H1 (cell line): ENCODE measurements around the gene LUZP1. TPM values are rescaled to one million over a fixed set of nuclear protein-coding genes. Genes with fewer than 3 reads are reported as not detected.

Experiments
- CTCF ChIA-PET: fragments of 300-600 bp; sonication (Branson Sonifier 250); formaldehyde crosslinking; loops from one replicate; lab custom pipeline; 2021; ENCODE audit not compliant: partially characterized antibody; lab: Charles Lee
- POLR2A ChIA-PET: fragments of 300-600 bp; sonication (Branson Sonifier 250); formaldehyde crosslinking; loops from one replicate; lab custom pipeline; 2021; ENCODE audit warnings: inconsistent platforms; ENCODE audit not compliant: partially characterized antibody; lab: Charles Lee
- DNase-seq, 2 experiments: peaks; one replicate each; pipeline versions ENCODE4 v3.0.0 to v3.0.0-alpha.2; 2010 to 2022; ENCODE audit warnings: low spot score in 2 of 2, low read depth in 1 of 2, mixed read lengths in 1 of 2
- FAIRE-seq: peaks from 2 replicates; lab custom pipeline; 2011; peaks lifted over from hg19 to GRCh38; lab: Jason Lieb, UNC
- H2AFZ ChIP-seq: 2 replicates; pipeline ENCODE4 v1.8.1; 2012; ENCODE audit warnings: low read length, inconsistent platforms
- H2AK5ac ChIP-seq: 2 replicates; pipeline ENCODE4 v1.6.1; 2013; ENCODE audit warnings: low read depth, low read length
- H2BK120ac ChIP-seq: replicated peaks from 2 replicates; pipeline ENCODE3; 2013; ENCODE audit warnings: low read depth, low read length, inconsistent platforms
- H2BK12ac ChIP-seq: 2 replicates; pipeline ENCODE4 v1.6.1; 2013; ENCODE audit warnings: low read depth, low read length
- H2BK15ac ChIP-seq: 2 replicates; pipeline ENCODE4 v1.6.1; 2013; ENCODE audit warnings: low read length
- H2BK20ac ChIP-seq: 2 replicates; pipeline ENCODE4 v1.6.1; 2013; ENCODE audit warnings: low read length
- H2BK5ac ChIP-seq: 2 replicates; pipeline ENCODE4 v1.6.1; 2013; ENCODE audit warnings: low read depth, low read length
- H3K14ac ChIP-seq: 2 replicates; pipeline ENCODE4 v1.6.1; 2013; ENCODE audit warnings: inconsistent platforms; ENCODE audit not compliant: insufficient read length
- H3K18ac ChIP-seq: 2 replicates; pipeline ENCODE4 v1.6.1; 2013; ENCODE audit warnings: low read length; ENCODE audit errors: extremely low read depth
- H3K23ac ChIP-seq: 2 replicates; pipeline ENCODE4 v1.6.1; 2013; ENCODE audit warnings: inconsistent platforms; ENCODE audit not compliant: insufficient read length
- H3K23me2 ChIP-seq: 2 replicates; pipeline ENCODE4 v1.6.1; 2013; ENCODE audit warnings: low read depth, low read length
- H3K27ac ChIP-seq: 2 replicates; pipeline ENCODE4 v1.6.1; 2011; ENCODE audit warnings: low read depth, low read length, inconsistent platforms
- H3K27me3 ChIP-seq, 4 experiments: replicated peaks in 1 of 4; 1 replicate in 1 of 4; 2 replicates in 3 of 4; pipeline versions ENCODE4 v1.6.1 to v1.8.1; 2011 to 2013; ENCODE audit warnings: low read length in 3 of 4, mild to moderate bottlenecking in 3 of 4, inconsistent platforms in 2 of 4, mixed read lengths in 2 of 4, moderate library complexity in 1 of 4; ENCODE audit not compliant: control insufficient read depth in 3 of 4, insufficient read depth in 3 of 4; ENCODE audit errors: extremely low read depth in 1 of 4
- H3K36me3 ChIP-seq, 4 experiments: 2 replicates each; pipeline versions ENCODE4 v1.6.1 to v1.8.1; 2011 to 2013; ENCODE audit warnings: mild to moderate bottlenecking in 4 of 4, low read length in 3 of 4, moderate library complexity in 2 of 4, control low read depth in 1 of 4, inconsistent platforms in 1 of 4; ENCODE audit not compliant: insufficient read depth in 4 of 4, control insufficient read depth in 2 of 4
- H3K4ac ChIP-seq: replicated peaks from 2 replicates; pipeline ENCODE3; 2013; ENCODE audit warnings: low read length, low read depth, mixed read lengths, inconsistent platforms; ENCODE audit not compliant: insufficient read length
- H3K4me1 ChIP-seq, 4 experiments: replicated peaks in 1 of 4; 1 replicate in 1 of 4; 2 replicates in 3 of 4; pipeline versions ENCODE4 v1.6.1 to v1.8.1; 2011 to 2013; ENCODE audit warnings: low read length in 3 of 4, inconsistent platforms in 2 of 4, mixed read lengths in 1 of 4; ENCODE audit not compliant: insufficient read depth in 4 of 4, control insufficient read depth in 3 of 4
- H3K4me2 ChIP-seq, 2 experiments: 2 replicates each; pipeline versions ENCODE4 v1.6.1 to v1.8.1; 2011 to 2013; ENCODE audit warnings: low read depth in 2 of 2, low read length in 2 of 2, control low read depth in 1 of 2, inconsistent platforms in 1 of 2, mild to moderate bottlenecking in 1 of 2; ENCODE audit not compliant: insufficient read depth in 1 of 2
- H3K4me3 ChIP-seq, 4 experiments: fragments of 200-600, 300-600 bp in 1 of 4; sonication (generic), shearing (Covaris generic), sonication (Bioruptor Twin) in 1 of 4; 2 replicates each; pipeline versions ENCODE4 v1.5.1 to v1.8.1; 2011 to 2016; ENCODE audit warnings: low read length in 4 of 4, low read depth in 3 of 4, control low read depth in 2 of 4, inconsistent platforms in 2 of 4, mild to moderate bottlenecking in 2 of 4, mixed read lengths in 1 of 4, moderate library complexity in 1 of 4; ENCODE audit not compliant: insufficient read depth in 2 of 4; ENCODE audit errors: extremely low read depth in 1 of 4
- H3K56ac ChIP-seq: replicated peaks from 2 replicates; pipeline ENCODE3; 2013; ENCODE audit warnings: low read depth, mild to moderate bottlenecking, mixed read lengths, low read length, inconsistent platforms; ENCODE audit not compliant: insufficient read length
- H3K79me1 ChIP-seq: 2 replicates; pipeline ENCODE4 v1.6.1; 2013; ENCODE audit warnings: low read depth, low read length, control low read depth
- H3K79me2 ChIP-seq, 2 experiments: 2 replicates each; pipeline versions ENCODE4 v1.6.1 to v1.8.1; 2012 to 2013; ENCODE audit warnings: low read length in 2 of 2, mild to moderate bottlenecking in 2 of 2, inconsistent platforms in 1 of 2; ENCODE audit not compliant: insufficient read depth in 2 of 2, control insufficient read depth in 1 of 2
- H3K9ac ChIP-seq, 4 experiments: replicated peaks in 1 of 4; 1 replicate in 1 of 4; 2 replicates in 3 of 4; pipeline versions ENCODE4 v1.6.1 to v1.8.1; 2011 to 2013; ENCODE audit warnings: low read depth in 3 of 4, low read length in 3 of 4, control low read depth in 2 of 4, mild to moderate bottlenecking in 2 of 4, moderate library complexity in 2 of 4, inconsistent platforms in 1 of 4; ENCODE audit errors: extremely low read depth in 1 of 4
- H3K9me3 ChIP-seq, 2 experiments: 2 replicates each; pipeline versions ENCODE4 v1.6.1 to v1.8.1; 2012 to 2013; ENCODE audit warnings: mild to moderate bottlenecking in 2 of 2, moderate library complexity in 2 of 2, control low read depth in 1 of 2, inconsistent platforms in 1 of 2, low read depth in 1 of 2, low read length in 1 of 2, mixed read lengths in 1 of 2; ENCODE audit not compliant: insufficient read depth in 2 of 2
- H4K20me1 ChIP-seq, 2 experiments: replicated peaks in 1 of 2; 2 replicates each; pipeline versions ENCODE3 to v1.8.1; 2011 to 2013; ENCODE audit warnings: inconsistent platforms in 2 of 2, low read length in 2 of 2, mild to moderate bottlenecking in 1 of 2; ENCODE audit not compliant: insufficient read depth in 2 of 2, control insufficient read depth in 1 of 2
- H4K5ac ChIP-seq: 2 replicates; pipeline ENCODE4 v1.6.1; 2013; ENCODE audit warnings: low read length, low read depth, mixed read lengths, inconsistent platforms; ENCODE audit not compliant: insufficient read length
- H4K8ac ChIP-seq: 2 replicates; pipeline ENCODE4 v1.8.0; 2013; ENCODE audit warnings: mild to moderate bottlenecking, moderate library complexity, low read length, inconsistent platforms; ENCODE audit not compliant: insufficient read depth; ENCODE audit errors: extremely low read depth
- H4K91ac ChIP-seq: replicated peaks from 2 replicates; pipeline ENCODE3; 2013; ENCODE audit warnings: low read length, mixed read lengths, inconsistent platforms; ENCODE audit not compliant: insufficient read length
- CREB1 ChIP-seq: IDR thresholded peaks from 2 replicates; pipeline ENCODE4 v1.6.1; 2012; ENCODE audit warnings: inconsistent platforms
- KDM1A ChIP-seq: fragments of 200-600, 300-600 bp; sonication (generic); IDR thresholded peaks from 2 replicates; pipeline ENCODE4 v1.7.1; 2016; ENCODE audit warnings: mild to moderate bottlenecking, low read length, borderline replicate concordance
- WGBS, 2 experiments: shearing (Covaris generic) in 1 of 2; methylation state at CpG; one replicate each; pipeline versions ENCODE4 v1.1.6 to v1.1.7; 2013 to 2015; ENCODE audit warnings: low lambda C conversion rate in 2 of 2, mixed read lengths in 2 of 2, inconsistent platforms in 1 of 2, low coverage in 1 of 2, missing lambda C conversion rate in 1 of 2; ENCODE audit not compliant: insufficient replicate concordance in 2 of 2, insufficient coverage in 1 of 2, insufficient read length in 1 of 2; ENCODE audit errors: extremely low coverage in 1 of 2, missing lambda C conversion rate in 1 of 2; 5-methylcytosine and 5-hydroxymethylcytosine counted together
- polyA plus RNA-seq, 7 experiments: library from polyadenylated mRNA; depleted of rRNA in 3 of 7; stranded (reverse) in 5 of 7; unstranded in 2 of 7; fragments of >200 nt in 5 of 7; fragments of 200-250 nt in 2 of 7; gene quantifications; 1 replicate in 5 of 7; 2 replicates in 1 of 7; 4 replicates in 1 of 7; pipeline versions ENCODE4 v1.2.1 to v1.2.3, GENCODE V29; 2011 to 2013; ENCODE audit warnings: missing spikeins in 2 of 7, mixed read lengths in 2 of 7
- total RNA-seq: library from RNA; stranded (reverse); fragmentation: NEBNext Ultra II Directional; extraction: Animal tissue kit (Norgen Biotek cat#: 25700); gene quantifications from 2 replicates; pipeline ENCODE4 v1.2.1, GENCODE V29; 2021

Gene LUZP1
- total and polyA plus RNA-seq, 2 of the 8 experiments (the other 6 are each of a cell fraction or from before 2014, with no cell fraction given), result 14.0 to 60.5 TPM

DNA sequence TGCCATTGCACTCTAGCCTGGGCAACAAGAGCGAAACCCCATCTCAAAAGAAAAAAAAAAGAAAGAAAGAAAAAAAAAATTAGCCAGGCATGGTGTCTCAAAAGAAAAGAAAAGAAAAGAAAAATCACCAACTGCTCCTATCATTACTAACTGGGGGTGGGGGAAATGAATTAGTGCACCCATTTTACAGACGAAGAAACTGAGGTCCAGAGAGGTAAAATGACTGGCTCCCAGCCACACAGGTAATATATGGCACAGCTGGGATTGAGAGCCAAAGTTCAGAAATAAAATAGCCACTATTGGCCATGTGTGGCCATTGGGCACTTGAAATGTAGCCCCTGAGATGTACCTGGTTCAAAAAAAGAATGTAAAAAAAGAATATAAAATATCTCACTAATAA is 39.9 kb upstream of the LUZP1 start:
- no peak for FAIRE-seq
- CTCF ChIA-PET, result interaction anchor here (0.6 to 6.3 kb wide), 3 partner anchors 13 to 235 kb away, joined by 3 to 30 read pairs (median 9); no protein-coding TSS in a partner anchor

More for the DNA sequence above, 39.9 kb upstream of the LUZP1 start:
- Histone ChIP-seq H3K36me3 (peaks cover 0 to 3% (median 3%) of the 10 kb centered on the region in 4 experiments; a peak in 2 of 8 replicates), H3K9me3 (no peaks in the 10 kb centered on the region), H2BK5ac (no peak overlapping the region), H2AFZ (no peak overlapping the region), H2BK12ac (no peak overlapping the region), H2BK15ac (no peak overlapping the region), H4K20me1 (no peaks in the 10 kb centered on the region)
- no peak for DNase-seq
- POLR2A ChIA-PET, result interaction anchor here (1.3 kb wide), 1 partner anchor 28 kb away, joined by 3 read pairs; no protein-coding TSS in a partner anchor
- TF ChIP-seq KDM1A (peak; percentile 54; the same call in 1 of the 2 replicates), CREB1 (no peak)
- TF ChIP-seq, all 59 proteins: peak for 1
- Histone ChIP-seq H3K56ac (no peak overlapping the region), H3K18ac (no peak overlapping the region), H3K23ac (no peak overlapping the region), H3K14ac (no peak overlapping the region), H3K4me3 (no peak overlapping the region), H4K5ac (no peak overlapping the region), H3K79me2 (no peaks in the 10 kb centered on the region), H3K79me1 (peaks cover 4% of the 10 kb centered on the region; the same call in 1 of the 2 replicates), H3K4ac (no peak overlapping the region), H4K8ac (no peak overlapping the region), H3K27me3 (no peaks in the 10 kb centered on the region), H2AK5ac (no peak overlapping the region), H3K23me2 (no peaks in the 10 kb centered on the region), H2BK120ac (no peak overlapping the region), H2BK20ac (no peak overlapping the region), H3K4me2 (no peak overlapping the region), H3K4me1 (peaks cover 0 to 2% (median 0%) of the 10 kb centered on the region in 4 experiments; a peak in 1 of 7 replicates), H4K91ac (no peak overlapping the region), H3K9ac (no peak overlapping the region), H3K27ac (no peak overlapping the region)
- WGBS, 2 experiments, result 94% methylated on average over 1 of the region's 2 CpGs; no CpG with 5 or more reads in 1 of the 2 experiments
